Effector memory CD4-positive, alpha-beta T cell (primary cell): Measurements from ENCODE around the gene SCARB1.

Experiments
- DNase-seq, 3 donors: peaks; one replicate each; pipeline ENCODE4 v3.0.0-alpha.2; 2020
- H3K27ac ChIP-seq: 2 replicates; pipeline ENCODE4 v1.7.0; 2013; ENCODE audit warnings: mild to moderate bottlenecking, low read length, moderate library complexity; ENCODE audit not compliant: insufficient read depth, poor library complexity, severe bottlenecking
- H3K27me3 ChIP-seq: replicated peaks from 2 replicates; pipeline ENCODE4 v1.7.0; 2013; ENCODE audit warnings: mild to moderate bottlenecking, low read length; ENCODE audit not compliant: insufficient read depth, control insufficient read depth, poor library complexity, severe bottlenecking
- H3K36me3 ChIP-seq: 2 replicates; pipeline ENCODE4 v1.7.0; 2013; ENCODE audit warnings: mild to moderate bottlenecking, low read length, moderate library complexity; ENCODE audit not compliant: control insufficient read depth, insufficient read depth
- H3K4me1 ChIP-seq: 2 replicates; pipeline ENCODE4 v1.7.0; 2013; ENCODE audit warnings: low read length, mild to moderate bottlenecking; ENCODE audit not compliant: control insufficient read depth, insufficient read depth, poor library complexity, severe bottlenecking
- H3K4me3 ChIP-seq: 2 replicates; pipeline ENCODE4 v1.7.0; 2013; ENCODE audit warnings: low read length, low read depth, mild to moderate bottlenecking; ENCODE audit not compliant: insufficient read depth, poor library complexity, severe bottlenecking
- H3K9me3 ChIP-seq: 2 replicates; pipeline ENCODE4 v1.7.0; 2013; ENCODE audit warnings: mild to moderate bottlenecking, low read length, moderate library complexity; ENCODE audit not compliant: control insufficient read depth

SCARB1 gene

GRCh38 chr12:124812979-124813378 lies 50.7 kb downstream of the SCARB1 start:
- H3K4me3 ChIP-seq: no peak overlapping the region
- no peaks in the 10 kb centered on the region for H3K36me3 ChIP-seq
- H3K27ac ChIP-seq: no peak overlapping the region
- no peaks in the 10 kb centered on the region for H3K4me1 ChIP-seq
- H3K27me3 ChIP-seq: no peaks in the 10 kb centered on the region
- no peak for DNase-seq
- H3K9me3 ChIP-seq: no peaks in the 10 kb centered on the region

GRCh38 chr12:124812356-124812755 lies 51.3 kb downstream of the SCARB1 start:
- H3K27me3 ChIP-seq: no peaks in the 10 kb centered on the region
- H3K9me3 ChIP-seq: no peaks in the 10 kb centered on the region
- H3K27ac ChIP-seq: no peak overlapping the region
- H3K4me1 ChIP-seq: no peaks in the 10 kb centered on the region
- DNase-seq: no peak
- no peaks in the 10 kb centered on the region for H3K36me3 ChIP-seq
- no peak overlapping the region for H3K4me3 ChIP-seq

GRCh38 chr12:124811633-124812032 lies 52.0 kb downstream of the SCARB1 start:
- no peaks in the 10 kb centered on the region for H3K27me3 ChIP-seq
- H3K4me3 ChIP-seq: no peak overlapping the region
- no peaks in the 10 kb centered on the region for H3K36me3 ChIP-seq
- H3K4me1 ChIP-seq: no peaks in the 10 kb centered on the region
- no peaks in the 10 kb centered on the region for H3K9me3 ChIP-seq
- DNase-seq: no peak
- no peak overlapping the region for H3K27ac ChIP-seq

- no peaks in the 10 kb centered on the region for H3K27me3 ChIP-seq
- no peak overlapping the region for H3K4me3 ChIP-seq
- no peak overlapping the region for H3K27ac ChIP-seq
- H3K9me3 ChIP-seq: no peaks in the 10 kb centered on the region
- H3K36me3 ChIP-seq: no peaks in the 10 kb centered on the region
- H3K4me1 ChIP-seq: no peaks in the 10 kb centered on the region
- DNase-seq: no peak
Measured at GRCh38 chr12:124809878-124810277, 53.8 kb downstream of the SCARB1 start.

- no peaks in the 10 kb centered on the region for H3K36me3 ChIP-seq
Measured at GRCh38 chr12:124809391-124809790, 54.3 kb downstream of the SCARB1 start.

GRCh38 chr12:124808272-124808671 lies 55.4 kb downstream of the SCARB1 start:
- H3K4me3 ChIP-seq: no peak overlapping the region
- no peak for DNase-seq
- H3K27ac ChIP-seq: no peak overlapping the region
- no peaks in the 10 kb centered on the region for H3K9me3 ChIP-seq
- no peaks in the 10 kb centered on the region for H3K36me3 ChIP-seq
- H3K27me3 ChIP-seq: no peaks in the 10 kb centered on the region
- no peaks in the 10 kb centered on the region for H3K4me1 ChIP-seq

More at GRCh38 chr12:124809391-124809790, 54.3 kb downstream of the SCARB1 start:
- Histone ChIP-seq H3K4me3 (no peak overlapping the region), H3K4me1 (no peaks in the 10 kb centered on the region), H3K27ac (no peak overlapping the region), H3K27me3 (no peaks in the 10 kb centered on the region), H3K9me3 (no peaks in the 10 kb centered on the region)
- no peak for DNase-seq

- Histone ChIP-seq H3K27ac (no peak overlapping the region), H3K36me3 (no peaks in the 10 kb centered on the region), H3K4me1 (no peaks in the 10 kb centered on the region), H3K9me3 (no peaks in the 10 kb centered on the region), H3K4me3 (no peak overlapping the region), H3K27me3 (no peaks in the 10 kb centered on the region)
- no peak for DNase-seq
Measured at GRCh38 chr12:124805876-124806668, 57.6 kb downstream of the SCARB1 start.

GRCh38 chr12:124805050-124805449 lies 58.6 kb downstream of the SCARB1 start:
- H3K27ac ChIP-seq: no peak overlapping the region
- no peaks in the 10 kb centered on the region for H3K4me1 ChIP-seq
- no peak overlapping the region for H3K4me3 ChIP-seq
- no peaks in the 10 kb centered on the region for H3K36me3 ChIP-seq
- H3K9me3 ChIP-seq: no peaks in the 10 kb centered on the region
- H3K27me3 ChIP-seq: no peaks in the 10 kb centered on the region
- no peak for DNase-seq

GRCh38 chr12:124804011-124804621 lies 59.5 kb downstream of the SCARB1 start:
- Histone ChIP-seq H3K9me3 (no peaks in the 10 kb centered on the region), H3K27ac (no peak overlapping the region), H3K27me3 (no peaks in the 10 kb centered on the region), H3K36me3 (no peaks in the 10 kb centered on the region), H3K4me3 (no peak overlapping the region), H3K4me1 (no peaks in the 10 kb centered on the region)
- DNase-seq: no peak

GRCh38 chr12:124802361-124802760 lies 61.3 kb downstream of the SCARB1 start:
- DNase-seq: no peak
- Histone ChIP-seq H3K27me3 (no peaks in the 10 kb centered on the region), H3K36me3 (no peaks in the 10 kb centered on the region)

More at GRCh38 chr12:124802361-124802760, 61.3 kb downstream of the SCARB1 start:
- Histone ChIP-seq H3K4me1 (no peaks in the 10 kb centered on the region), H3K9me3 (no peaks in the 10 kb centered on the region), H3K4me3 (no peak overlapping the region), H3K27ac (no peak overlapping the region)
